Transverse colon (tissue), 4 donors: ENCODE data around the gene FAM120AOS. TPM values are rescaled to one million over a fixed set of nuclear protein-coding genes. Genes with fewer than 3 reads are reported as not detected.

ENCODE experiments used
- DNase-seq: peaks from one replicate; pipeline ENCODE4 v3.0.0-alpha.2; 2019
- H3K27ac ChIP-seq, 4 donors: fragments of 200-600 bp; sonication (generic); 2 replicates each; pipeline ENCODE4 v1.5.1; 2016 to 2018; ENCODE audit warnings: inconsistent platforms in 4 of 4
- H3K27me3 ChIP-seq: fragments of 200-600 bp; sonication (generic); 2 replicates; pipeline ENCODE4 v1.5.1; 2017; ENCODE audit warnings: inconsistent platforms
- H3K36me3 ChIP-seq, 4 donors: fragments of 200-600 bp; sonication (generic); 2 replicates each; pipeline ENCODE4 v1.5.1; 2017 to 2019; ENCODE audit warnings: inconsistent platforms in 4 of 4
- H3K4me1 ChIP-seq, 4 donors: fragments of 200-600 bp; sonication (generic); 2 replicates each; pipeline ENCODE4 v1.5.1; 2017 to 2020; ENCODE audit warnings: inconsistent platforms in 4 of 4
- H3K4me3 ChIP-seq, 4 donors: fragments of 200-600 bp; sonication (generic); 1 replicate in 1 of 4; 2 replicates in 3 of 4; pipeline versions ENCODE4 v1.5.1 to v1.6.1; 2017 to 2019; ENCODE audit warnings: inconsistent platforms in 4 of 4
- H3K9me3 ChIP-seq, 2 donors: fragments of 200-600 bp; sonication (generic); 2 replicates each; pipeline ENCODE4 v1.5.1; 2017 to 2019; ENCODE audit warnings: inconsistent platforms in 2 of 2
- EP300 ChIP-seq: sonication (generic); formaldehyde crosslinking; IDR thresholded peaks from one replicate; pipeline ENCODE4 v1.6.1; 2017; ENCODE audit warnings: antibody characterized with exemption, low read depth
- POLR2A ChIP-seq: fragments of 450-650 bp; IDR thresholded peaks from one replicate; pipeline ENCODE4 v1.6.1; 2016; ENCODE audit warnings: antibody characterized with exemption, mild to moderate bottlenecking, moderate library complexity
- POLR2AphosphoS5 ChIP-seq, 3 donors: sonication (generic); formaldehyde crosslinking; IDR thresholded peaks; one replicate each; pipeline ENCODE4 v1.6.1; 2016; ENCODE audit warnings: antibody characterized with exemption in 3 of 3
- WGBS, 2 donors: methylation state at CpG; one replicate each; pipeline ENCODE4 v1.1.5; 2018; ENCODE audit warnings: low coverage in 1 of 2; 5-methylcytosine and 5-hydroxymethylcytosine counted together
- in situ Hi-C, 4 donors: fragments of 200-750 bp; cut with MboI; loops; one replicate each; pipeline versions ENCODE4 v1.15.0 to v1.15.1; 2017; ENCODE audit warnings: low sequenced_read_pairs in 3 of 4, low pct_ligation_motif_present in 1 of 4, low pct_unique_long_range_greater_than_20kb in 1 of 4
- intact Hi-C: fragments of 100-400 bp; cut with DNase I; formaldehyde crosslinking; loops from one replicate; pipeline ENCODE4 v1.15.1; 2023; ENCODE audit warnings: low total_unique reads
- total RNA-seq, 4 donors: library from RNA; depleted of rRNA; stranded (reverse); fragments of >200 nt; gene quantifications; one replicate each; pipeline ENCODE4 v1.1.0, GENCODE V29; 2016
- TF ChIP-seq, protein P1 (sequence below), 5 experiments: fragments of 200-600 bp in 3 of 5; fragments of 450-650 bp in 2 of 5; sonication (generic) in 3 of 5; IDR thresholded peaks; 1 replicate in 2 of 5; 2 replicates in 3 of 5; pipeline ENCODE4 v1.5.1; 2016 to 2017; ENCODE audit warnings: antibody characterized with exemption in 5 of 5, inconsistent platforms in 3 of 5, mild to moderate bottlenecking in 2 of 5, moderate library complexity in 1 of 5

FAM120AOS gene
- total RNA-seq, 4 donors from 2014 or later = 68.9 to 108 (median 86.4) TPM

DNA sequence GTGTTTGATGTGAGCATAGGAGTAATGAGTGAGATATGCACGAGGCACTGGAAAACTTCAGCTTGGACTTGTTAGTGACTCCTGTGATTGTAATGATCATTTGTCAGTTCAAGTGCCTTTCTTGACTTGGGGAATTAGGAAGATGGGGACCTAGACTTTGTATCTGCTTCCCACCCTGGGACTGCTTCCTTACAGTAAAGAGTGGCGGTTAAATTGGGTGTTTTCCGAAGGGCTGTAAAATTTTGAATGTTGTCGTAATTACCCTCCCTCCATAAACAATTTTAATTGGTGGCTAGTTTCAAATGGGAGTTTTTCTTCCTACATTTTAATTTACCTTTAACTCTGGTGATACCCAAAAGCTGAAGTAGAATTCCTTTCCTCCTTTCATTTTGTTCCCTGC, 23.5 kb upstream of the FAM120AOS start:
- in situ Hi-C loops = no loop called here
- peak overlapping the region; percentile 38 to 53 (median 47) for H3K27ac ChIP-seq
- no peak for DNase-seq
- intact Hi-C loops = no loop called here
- peaks cover 0 to 33% (median 19%) of the 10 kb centered on the region in 4 donors for H3K4me1 ChIP-seq
- H3K9me3 ChIP-seq = no peaks in the 10 kb centered on the region
- H3K36me3 ChIP-seq = peaks cover 0 to 10% (median 0%) of the 10 kb centered on the region in 4 donors
- no peaks in the 10 kb centered on the region for H3K27me3 ChIP-seq
- H3K4me3 ChIP-seq = no peak overlapping the region
- no peak for TF ChIP-seq POLR2AphosphoS5 (IDR thresholded peaks at IDR 0.05)
- TF ChIP-seq EP300 = no peak
- TF ChIP-seq, protein P1, sequence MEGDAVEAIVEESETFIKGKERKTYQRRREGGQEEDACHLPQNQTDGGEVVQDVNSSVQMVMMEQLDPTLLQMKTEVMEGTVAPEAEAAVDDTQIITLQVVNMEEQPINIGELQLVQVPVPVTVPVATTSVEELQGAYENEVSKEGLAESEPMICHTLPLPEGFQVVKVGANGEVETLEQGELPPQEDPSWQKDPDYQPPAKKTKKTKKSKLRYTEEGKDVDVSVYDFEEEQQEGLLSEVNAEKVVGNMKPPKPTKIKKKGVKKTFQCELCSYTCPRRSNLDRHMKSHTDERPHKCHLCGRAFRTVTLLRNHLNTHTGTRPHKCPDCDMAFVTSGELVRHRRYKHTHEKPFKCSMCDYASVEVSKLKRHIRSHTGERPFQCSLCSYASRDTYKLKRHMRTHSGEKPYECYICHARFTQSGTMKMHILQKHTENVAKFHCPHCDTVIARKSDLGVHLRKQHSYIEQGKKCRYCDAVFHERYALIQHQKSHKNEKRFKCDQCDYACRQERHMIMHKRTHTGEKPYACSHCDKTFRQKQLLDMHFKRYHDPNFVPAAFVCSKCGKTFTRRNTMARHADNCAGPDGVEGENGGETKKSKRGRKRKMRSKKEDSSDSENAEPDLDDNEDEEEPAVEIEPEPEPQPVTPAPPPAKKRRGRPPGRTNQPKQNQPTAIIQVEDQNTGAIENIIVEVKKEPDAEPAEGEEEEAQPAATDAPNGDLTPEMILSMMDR (IDR thresholded peaks at IDR 0.05) = no peak
- no peak for TF ChIP-seq POLR2A
- WGBS, 2 donors = 65 to 66% methylated on average over 3 to 4 of the region's 4 CpGs

- Histone ChIP-seq H3K27ac (peak overlapping the region; percentile 14 to 53 (median 44)), H3K9me3 (no peaks in the 10 kb centered on the region), H3K36me3 (peaks cover 0 to 10% (median 0%) of the 10 kb centered on the region in 4 donors), H3K27me3 (no peaks in the 10 kb centered on the region), H3K4me1 (peaks cover 0 to 44% (median 24%) of the 10 kb centered on the region in 4 donors), H3K4me3 (no peak overlapping the region)
- TF ChIP-seq EP300 (no peak), POLR2AphosphoS5 (IDR thresholded peaks at IDR 0.05) (no peak), POLR2A (no peak)
- TF ChIP-seq, protein P1 (IDR thresholded peaks at IDR 0.05) = no peak
- in situ Hi-C loops = no loop called here
- no peak for DNase-seq
- 62 to 73% methylated on average over 3 of the region's 3 CpGs for WGBS, 2 donors
- intact Hi-C loops = no loop called here
Measured at GRCh38 chr9:93475856-93476255, 22.5 kb upstream of the FAM120AOS start.

GRCh38 chr9:93475108-93475507, 21.7 kb upstream of the FAM120AOS start:
- DNase-seq = no peak
- Histone ChIP-seq H3K27ac (no peak overlapping the region), H3K36me3 (peaks cover 0 to 10% (median 0%) of the 10 kb centered on the region in 4 donors), H3K4me3 (no peak overlapping the region), H3K4me1 (peaks cover 0 to 51% (median 29%) of the 10 kb centered on the region in 4 donors), H3K27me3 (no peaks in the 10 kb centered on the region), H3K9me3 (no peaks in the 10 kb centered on the region)
- 93 to 97% methylated on average over 3 of the region's 3 CpGs for WGBS, 2 donors
- TF ChIP-seq POLR2AphosphoS5 (IDR thresholded peaks at IDR 0.05) (no peak), EP300 (no peak), POLR2A (no peak)
- TF ChIP-seq, protein P1 (IDR thresholded peaks at IDR 0.05) = no peak
- intact Hi-C loops = no loop called here
- in situ Hi-C loops = no loop called here

- 81 to 92% methylated on average over 4 to 5 of the region's 5 CpGs for WGBS, 2 donors
- intact Hi-C loops = no loop called here
- TF ChIP-seq, protein P1 (IDR thresholded peaks at IDR 0.05) = no peak
- H3K9me3 ChIP-seq = no peaks in the 10 kb centered on the region
- no peak for DNase-seq
- peaks cover 0 to 6% (median 0%) of the 10 kb centered on the region in 4 donors for H3K36me3 ChIP-seq
- H3K27ac ChIP-seq = peak overlapping the region in 1 of 4 donors; percentile 3
- H3K4me3 ChIP-seq = no peak overlapping the region
- in situ Hi-C loops = no loop called here
- H3K27me3 ChIP-seq = no peaks in the 10 kb centered on the region
- H3K4me1 ChIP-seq = peaks cover 12 to 68% (median 43%) of the 10 kb centered on the region in 4 donors
Measured at GRCh38 chr9:93473411-93473810, 20.0 kb upstream of the FAM120AOS start.
